Activated naive CD4-positive, alpha-beta T cell treated with anti-CD3 and anti-CD28 coated beads, Interleukin-2, amount 50 U/mL, for 24 hours (primary cell): ENCODE measurements around the gene TMCC2.
A peak's percentile ranks its signal among the peaks of the same experiment; 100 is the strongest.

Experiments used
- H3K27ac Mint-ChIP-seq: one replicate; pipeline ENCODE4 v1.8.0; 2021; ENCODE audit warnings: mild to moderate bottlenecking, mixed read lengths
- H3K27me3 Mint-ChIP-seq: one replicate; pipeline ENCODE4 v1.8.0; 2021; ENCODE audit warnings: mixed read lengths
- H3K36me3 Mint-ChIP-seq: one replicate; pipeline ENCODE4 v1.8.0; 2021; ENCODE audit warnings: mixed read lengths
- H3K4me1 Mint-ChIP-seq: one replicate; pipeline ENCODE4 v1.8.0; 2021; ENCODE audit warnings: mixed read lengths
- H3K4me3 Mint-ChIP-seq: one replicate; pipeline ENCODE4 v1.8.0; 2021; ENCODE audit warnings: mild to moderate bottlenecking, mixed read lengths
- H3K9me3 Mint-ChIP-seq: one replicate; pipeline ENCODE4 v1.8.0; 2021; ENCODE audit warnings: mixed read lengths

Gene TMCC2

DNA sequence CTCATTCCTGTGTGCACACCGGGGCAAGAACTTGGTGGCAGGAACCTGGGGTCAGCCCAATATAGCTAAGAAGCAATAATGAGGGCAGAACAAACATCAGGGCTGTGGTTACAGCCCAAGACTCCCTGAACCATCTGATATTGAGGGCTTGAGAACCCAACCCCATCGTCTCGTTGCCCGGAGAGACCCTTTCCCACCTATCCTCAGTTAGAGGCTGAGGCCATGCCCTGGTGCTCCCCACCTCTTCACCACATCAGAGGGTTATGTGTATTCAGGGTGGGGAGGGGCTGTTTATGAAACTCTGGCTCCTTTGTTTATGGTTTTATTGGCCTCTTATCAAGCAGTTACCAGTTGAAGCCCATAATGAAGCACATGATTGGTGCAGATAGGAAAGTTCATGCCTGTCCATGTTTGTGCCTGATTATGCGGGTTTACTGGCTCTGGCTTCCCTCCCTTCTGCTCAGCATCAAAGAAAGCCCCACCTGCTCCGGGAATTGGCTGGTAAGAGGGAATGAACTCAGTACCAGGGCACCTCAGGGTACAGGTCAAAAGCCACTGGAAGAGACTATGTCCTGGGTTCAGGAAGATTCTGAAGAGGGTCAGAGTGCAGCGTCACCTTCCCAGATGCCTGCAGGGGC is 79.3 kb downstream of the TMCC2 start:
- Mint-ChIP-seq H3K36me3 (peaks cover 13% of the 10 kb centered on the region), H3K27ac (no peak overlapping the region), H3K4me1 (peaks cover 65% of the 10 kb centered on the region)

DNA sequence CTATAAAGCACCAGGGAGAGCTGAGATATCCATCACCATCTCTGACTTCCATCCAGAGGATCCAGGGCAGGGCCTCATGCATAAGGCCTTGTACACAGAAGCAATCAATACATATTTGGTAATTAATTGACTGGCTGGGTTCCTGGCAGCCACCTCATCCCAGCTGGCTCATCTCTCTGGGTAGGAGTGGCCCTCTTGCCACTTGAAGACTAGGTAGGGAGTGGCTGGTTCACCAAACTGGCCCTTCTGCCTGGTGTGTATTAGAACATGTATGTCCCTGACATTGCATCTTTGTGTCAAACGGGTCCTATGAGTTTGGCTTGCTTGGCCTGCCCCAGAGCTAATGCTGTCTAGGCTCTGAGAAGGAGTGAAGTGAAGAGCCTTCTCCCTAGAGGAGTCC is 82.0 kb downstream of the TMCC2 start:
- Mint-ChIP-seq H3K4me3 (no peak overlapping the region), H3K9me3 (no peaks in the 10 kb centered on the region), H3K27me3 (no peaks in the 10 kb centered on the region), H3K27ac (peak overlapping the region; percentile 59), H3K4me1 (peaks cover 84% of the 10 kb centered on the region), H3K36me3 (peaks cover 7% of the 10 kb centered on the region)

More for the DNA sequence above, 79.3 kb downstream of the TMCC2 start:
- H3K27me3 Mint-ChIP-seq, result no peaks in the 10 kb centered on the region
- H3K4me3 Mint-ChIP-seq, result no peak overlapping the region
- no peaks in the 10 kb centered on the region for H3K9me3 Mint-ChIP-seq

DNA sequence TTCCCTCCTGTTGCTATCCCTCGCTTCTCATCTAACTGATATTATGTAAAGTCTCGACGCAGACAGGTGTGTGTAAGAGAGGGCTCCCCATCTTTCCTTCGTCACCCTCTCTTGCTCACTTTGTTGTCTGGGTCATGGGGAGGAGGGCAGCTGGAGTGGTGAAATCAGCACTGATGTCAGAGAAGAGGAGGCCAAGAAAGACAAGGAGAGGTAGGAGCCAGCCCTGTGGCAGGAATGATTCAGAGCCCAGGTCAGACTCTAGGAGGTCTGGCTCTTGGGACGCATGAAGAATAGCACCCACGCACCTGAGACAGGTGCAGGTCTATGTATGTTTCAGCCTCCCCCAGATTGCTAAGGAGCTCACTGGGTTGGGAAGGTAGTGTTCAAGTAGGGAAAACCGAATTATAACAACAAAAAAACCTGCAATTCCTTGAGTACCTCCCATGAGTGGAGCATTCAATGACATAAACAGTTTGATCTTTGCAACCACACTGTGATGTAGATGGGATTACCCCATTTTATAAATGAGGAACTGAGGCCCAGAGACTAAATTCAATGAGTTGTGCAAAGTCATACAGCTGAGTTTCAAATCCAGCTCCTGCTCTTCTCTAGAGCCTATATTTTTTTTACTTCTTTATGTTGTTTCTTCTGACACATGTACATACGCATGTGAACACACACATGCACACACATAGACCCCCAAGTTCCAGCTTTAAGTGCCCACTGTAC is 83.4 kb downstream of the TMCC2 start:
- peaks cover 4% of the 10 kb centered on the region for H3K36me3 Mint-ChIP-seq
- peak overlapping the region; percentile 84 for H3K27ac Mint-ChIP-seq
- no peak overlapping the region for H3K4me3 Mint-ChIP-seq
- no peaks in the 10 kb centered on the region for H3K27me3 Mint-ChIP-seq
- H3K4me1 Mint-ChIP-seq, result peaks cover 87% of the 10 kb centered on the region
- no peaks in the 10 kb centered on the region for H3K9me3 Mint-ChIP-seq

DNA sequence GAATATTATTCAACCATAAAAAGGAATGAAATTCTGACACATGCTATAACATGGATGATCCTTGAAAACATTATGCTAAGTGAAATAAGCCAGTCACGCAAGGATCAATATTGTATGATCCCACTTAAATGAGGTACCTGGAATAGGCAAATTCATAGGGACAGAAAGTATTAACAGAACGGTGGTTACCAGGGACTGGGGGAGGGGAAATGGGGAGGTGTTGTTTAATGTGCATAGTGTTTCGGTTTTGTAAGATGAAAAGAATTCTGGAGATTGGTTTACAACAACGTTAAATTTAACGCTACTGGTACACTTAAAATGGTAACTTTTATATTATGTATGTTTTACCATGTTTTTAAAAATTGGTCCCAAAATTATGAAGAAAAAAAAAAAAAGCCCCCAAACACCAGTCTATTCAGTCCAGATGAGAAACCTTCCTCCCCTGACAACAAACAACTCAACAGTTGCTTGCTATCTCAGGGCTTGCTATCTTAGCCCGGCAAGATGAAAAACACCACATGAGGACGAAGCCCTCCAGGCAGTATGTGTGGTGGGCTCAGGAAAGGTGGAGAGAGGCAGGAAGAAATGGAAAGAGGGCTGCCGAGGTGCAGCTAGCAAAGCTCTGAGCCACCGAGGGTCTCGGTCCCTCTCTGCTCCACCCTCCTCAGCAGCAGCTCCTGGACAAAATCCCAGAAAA is 85.3 kb downstream of the TMCC2 start:
- Mint-ChIP-seq H3K27ac (peak overlapping the region; percentile 94), H3K27me3 (no peaks in the 10 kb centered on the region), H3K36me3 (peaks cover 3% of the 10 kb centered on the region), H3K4me3 (peak overlapping the region; percentile 87), H3K9me3 (no peaks in the 10 kb centered on the region), H3K4me1 (peaks cover 91% of the 10 kb centered on the region)

DNA sequence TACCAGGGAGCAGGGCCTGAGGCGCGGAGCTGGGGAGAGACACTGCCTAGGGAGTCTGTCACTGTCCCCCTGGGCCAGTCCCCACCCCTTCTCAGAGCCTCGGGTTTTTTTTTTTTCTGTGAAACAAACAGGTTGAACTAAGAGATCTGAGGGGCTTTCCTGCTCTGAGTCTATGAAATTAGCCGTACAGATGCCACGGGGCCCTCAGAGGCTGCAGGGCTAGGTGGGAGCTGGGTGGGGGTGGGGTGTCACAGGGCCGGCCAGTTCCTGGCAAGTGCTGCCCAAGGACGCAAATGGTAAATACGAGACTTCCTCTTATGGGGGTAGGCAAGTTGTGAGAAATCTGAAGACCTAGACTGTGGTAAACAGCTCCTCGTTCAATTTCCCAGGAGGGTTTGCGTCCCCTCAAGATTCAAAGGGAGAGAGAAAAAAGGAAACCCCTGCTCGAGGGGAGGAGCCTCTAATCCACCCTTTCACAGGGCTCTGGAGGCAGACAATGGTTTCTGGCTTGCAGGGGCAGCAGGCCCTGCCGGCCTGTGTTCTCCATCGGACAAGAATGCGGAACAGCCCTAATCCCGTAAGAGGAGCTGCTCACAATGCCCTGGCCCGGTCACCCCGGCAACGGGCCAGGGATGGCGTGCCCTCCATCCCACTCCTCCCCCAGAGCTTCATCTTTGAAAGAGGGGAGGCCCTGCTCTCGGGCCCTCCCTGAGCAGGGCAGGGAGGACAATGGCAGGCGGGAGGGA is 86.0 kb downstream of the TMCC2 start:
- H3K4me3 Mint-ChIP-seq, result peak overlapping the region; percentile 87
- H3K4me1 Mint-ChIP-seq, result peaks cover 95% of the 10 kb centered on the region
- no peaks in the 10 kb centered on the region for H3K9me3 Mint-ChIP-seq
- H3K27ac Mint-ChIP-seq, result peak overlapping the region; percentile 94
- H3K27me3 Mint-ChIP-seq, result no peaks in the 10 kb centered on the region
- H3K36me3 Mint-ChIP-seq, result peaks cover 1% of the 10 kb centered on the region

DNA sequence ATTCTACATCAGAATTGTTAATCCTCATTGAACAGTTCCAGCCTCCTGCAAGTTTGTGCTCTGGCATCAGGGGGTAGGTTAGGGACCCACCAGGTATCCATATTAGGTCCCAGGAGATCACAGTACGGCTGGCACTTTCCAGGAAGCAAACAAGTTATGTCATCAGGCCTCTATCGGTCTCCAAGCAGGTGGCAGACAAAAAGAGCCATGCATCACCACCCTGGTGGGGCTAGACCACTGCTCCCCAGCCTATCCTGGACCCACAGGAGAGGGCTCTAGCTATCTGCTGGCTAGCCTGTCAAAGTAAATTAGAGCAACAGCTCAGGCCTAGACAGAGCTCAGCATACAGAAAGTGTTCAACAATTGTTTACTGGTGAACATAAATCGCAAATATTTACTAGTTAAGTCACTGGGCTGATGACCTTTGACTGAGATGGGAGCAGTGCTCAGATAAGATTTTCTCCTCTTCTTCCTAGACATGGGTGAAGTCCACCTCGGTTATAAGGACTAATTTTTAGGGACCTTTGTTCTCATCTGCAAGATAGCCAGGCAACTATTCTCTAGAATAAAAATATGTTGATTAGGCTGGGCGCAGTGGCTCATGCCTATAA is 87.4 kb downstream of the TMCC2 start:
- Mint-ChIP-seq H3K27me3 (no peaks in the 10 kb centered on the region), H3K36me3 (peaks cover 1% of the 10 kb centered on the region), H3K27ac (peak overlapping the region; percentile 94), H3K4me1 (peaks cover 98% of the 10 kb centered on the region), H3K4me3 (peak overlapping the region; percentile 87), H3K9me3 (no peaks in the 10 kb centered on the region)

DNA sequence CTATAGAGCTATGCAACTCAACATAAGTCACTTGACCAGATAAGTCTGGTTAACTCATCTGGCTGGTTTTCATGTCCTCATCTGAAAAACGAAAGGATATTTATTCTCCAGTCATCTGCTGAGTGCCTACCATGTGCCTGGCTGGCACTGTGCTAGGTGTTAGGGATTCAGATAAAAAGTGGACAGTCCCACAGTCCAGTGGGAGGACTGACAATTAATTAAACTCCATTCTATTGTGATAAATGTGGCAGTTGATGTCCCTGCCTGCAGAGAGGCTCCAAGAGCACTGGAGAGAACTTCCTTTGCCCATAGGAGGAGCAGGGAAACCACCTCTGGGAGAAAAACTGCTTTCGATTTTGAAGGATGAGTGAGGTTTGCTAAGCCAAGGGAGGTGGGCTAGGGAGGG is 88.4 kb downstream of the TMCC2 start:
- peak overlapping the region; percentile 72 for H3K4me3 Mint-ChIP-seq
- peaks cover 92% of the 10 kb centered on the region for H3K4me1 Mint-ChIP-seq
- peaks cover 1% of the 10 kb centered on the region for H3K36me3 Mint-ChIP-seq

DNA sequence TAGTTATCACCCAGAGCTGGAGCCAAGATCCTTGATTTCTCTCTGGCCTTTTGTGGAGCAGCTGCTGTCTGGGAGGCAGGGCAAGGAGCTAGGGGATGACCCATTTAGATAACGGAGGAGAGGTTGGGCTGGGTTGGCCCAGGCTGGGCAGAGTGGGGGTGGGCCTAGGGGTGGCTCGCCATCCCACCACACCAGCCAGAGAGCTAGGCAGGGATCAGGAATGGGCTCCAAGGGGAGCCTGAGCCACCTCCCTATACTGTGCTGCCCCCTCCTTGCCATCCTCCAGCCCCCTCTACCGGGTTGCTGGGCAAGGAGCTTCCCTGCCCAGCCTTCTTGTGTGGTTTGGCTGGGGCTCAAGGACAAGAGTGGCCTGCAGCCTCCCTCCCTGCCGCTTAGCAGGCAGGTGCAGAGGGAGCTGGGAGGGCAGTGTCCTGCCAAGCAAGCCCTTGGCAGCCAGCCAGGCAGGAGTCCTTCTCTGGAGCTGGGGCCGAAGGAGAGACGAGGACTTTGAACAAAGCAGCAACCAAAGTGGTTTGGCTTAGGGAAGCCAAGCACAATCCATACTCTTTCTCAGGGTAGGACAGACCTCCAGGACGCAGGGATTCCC is 89.7 kb downstream of the TMCC2 start:
- no peaks in the 10 kb centered on the region for H3K9me3 Mint-ChIP-seq
- no peaks in the 10 kb centered on the region for H3K27me3 Mint-ChIP-seq
- peaks cover 85% of the 10 kb centered on the region for H3K4me1 Mint-ChIP-seq
- no peaks in the 10 kb centered on the region for H3K36me3 Mint-ChIP-seq
- peak overlapping the region; percentile 94 for H3K27ac Mint-ChIP-seq
- peak overlapping the region; percentile 79 for H3K4me3 Mint-ChIP-seq

More for the DNA sequence above, 88.4 kb downstream of the TMCC2 start:
- no peaks in the 10 kb centered on the region for H3K9me3 Mint-ChIP-seq
- H3K27me3 Mint-ChIP-seq, result no peaks in the 10 kb centered on the region
- peak overlapping the region; percentile 94 for H3K27ac Mint-ChIP-seq

DNA sequence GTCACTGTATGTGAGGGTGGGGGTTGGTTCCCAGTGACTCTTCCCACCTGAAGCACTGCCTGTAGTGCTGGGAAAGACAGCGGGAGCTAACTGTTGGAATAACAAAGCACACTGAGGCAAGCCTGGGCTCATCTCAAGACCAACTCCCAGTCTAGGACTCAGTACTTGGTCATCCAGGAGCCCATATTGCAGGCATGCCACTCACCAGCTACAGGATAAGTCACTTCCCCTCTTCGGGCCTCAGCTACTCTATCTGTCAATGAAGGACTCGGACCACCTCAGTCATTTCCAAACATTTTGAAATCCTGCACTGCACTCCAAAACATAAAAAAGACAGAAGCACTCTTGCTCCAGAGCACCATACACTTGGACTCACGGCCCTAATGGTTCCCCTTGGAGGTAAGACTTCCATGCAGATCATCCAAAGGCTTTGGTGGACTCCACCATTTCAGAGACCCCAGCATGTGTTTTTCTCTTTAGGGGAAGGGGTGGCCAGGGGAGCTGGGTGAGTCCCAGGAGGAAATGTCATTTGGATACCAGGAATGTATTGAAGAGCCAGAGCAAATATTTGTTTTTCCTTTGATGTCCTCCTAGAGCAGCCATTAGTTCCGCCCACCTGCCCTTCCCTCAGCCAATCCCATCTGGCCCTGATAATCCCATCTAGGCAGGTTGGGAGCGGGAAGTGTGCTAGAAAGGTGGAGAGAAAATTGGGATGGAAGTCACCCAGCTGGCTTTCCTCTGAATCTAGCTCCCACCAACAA is 90.7 kb downstream of the TMCC2 start:
- H3K36me3 Mint-ChIP-seq, result no peaks in the 10 kb centered on the region
- peaks cover 82% of the 10 kb centered on the region for H3K4me1 Mint-ChIP-seq
- H3K4me3 Mint-ChIP-seq, result peak overlapping the region; percentile 79
- H3K27me3 Mint-ChIP-seq, result no peaks in the 10 kb centered on the region
- H3K9me3 Mint-ChIP-seq, result no peaks in the 10 kb centered on the region
- peak overlapping the region; percentile 92 for H3K27ac Mint-ChIP-seq

DNA sequence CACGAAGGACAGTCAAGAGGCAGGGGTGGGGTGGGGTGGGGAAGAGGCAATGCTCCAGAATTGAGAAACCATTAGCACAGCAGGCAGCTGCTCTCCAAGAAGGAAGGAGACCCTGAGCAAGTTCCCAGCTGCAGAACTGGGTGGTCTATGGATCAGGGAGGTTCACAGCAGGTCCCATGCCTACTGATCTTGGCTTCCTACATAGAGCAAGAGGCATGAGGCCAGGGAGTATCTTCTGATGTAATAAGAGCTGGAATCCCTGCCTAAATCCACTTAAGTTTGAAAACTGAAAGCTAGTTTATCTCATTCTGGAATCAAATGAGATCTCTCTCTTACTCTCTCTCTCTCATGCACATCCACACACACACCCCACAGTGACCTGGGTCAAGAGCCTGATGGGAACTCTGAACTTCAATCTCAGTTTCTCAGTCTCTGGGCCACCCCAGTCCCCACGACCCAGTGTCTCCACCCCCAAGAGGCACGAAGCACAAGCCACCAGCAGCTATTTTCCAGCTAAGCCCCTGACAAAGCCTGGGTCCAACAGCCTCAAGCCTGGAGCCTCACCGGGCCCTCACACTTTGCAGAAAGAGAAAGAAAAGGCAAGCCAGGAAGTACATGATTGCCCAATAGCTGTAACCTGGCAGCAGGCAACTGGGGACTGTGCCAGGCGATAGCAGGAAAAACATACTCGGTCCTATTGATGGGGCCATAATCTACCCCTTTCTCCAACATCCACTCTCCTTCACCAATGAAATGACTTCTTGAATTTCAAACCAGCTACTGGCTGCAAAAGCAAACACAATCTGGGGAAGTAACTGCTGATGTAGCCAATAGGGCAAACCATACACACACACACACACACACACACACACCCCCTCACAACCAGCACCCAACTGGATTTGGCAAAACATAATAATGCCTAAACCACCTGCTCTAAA is 91.6 kb downstream of the TMCC2 start:
- Mint-ChIP-seq H3K36me3 (no peaks in the 10 kb centered on the region), H3K4me1 (peaks cover 81% of the 10 kb centered on the region), H3K4me3 (peak overlapping the region; percentile 95), H3K9me3 (no peaks in the 10 kb centered on the region), H3K27me3 (no peaks in the 10 kb centered on the region), H3K27ac (peak overlapping the region; percentile 95)

DNA sequence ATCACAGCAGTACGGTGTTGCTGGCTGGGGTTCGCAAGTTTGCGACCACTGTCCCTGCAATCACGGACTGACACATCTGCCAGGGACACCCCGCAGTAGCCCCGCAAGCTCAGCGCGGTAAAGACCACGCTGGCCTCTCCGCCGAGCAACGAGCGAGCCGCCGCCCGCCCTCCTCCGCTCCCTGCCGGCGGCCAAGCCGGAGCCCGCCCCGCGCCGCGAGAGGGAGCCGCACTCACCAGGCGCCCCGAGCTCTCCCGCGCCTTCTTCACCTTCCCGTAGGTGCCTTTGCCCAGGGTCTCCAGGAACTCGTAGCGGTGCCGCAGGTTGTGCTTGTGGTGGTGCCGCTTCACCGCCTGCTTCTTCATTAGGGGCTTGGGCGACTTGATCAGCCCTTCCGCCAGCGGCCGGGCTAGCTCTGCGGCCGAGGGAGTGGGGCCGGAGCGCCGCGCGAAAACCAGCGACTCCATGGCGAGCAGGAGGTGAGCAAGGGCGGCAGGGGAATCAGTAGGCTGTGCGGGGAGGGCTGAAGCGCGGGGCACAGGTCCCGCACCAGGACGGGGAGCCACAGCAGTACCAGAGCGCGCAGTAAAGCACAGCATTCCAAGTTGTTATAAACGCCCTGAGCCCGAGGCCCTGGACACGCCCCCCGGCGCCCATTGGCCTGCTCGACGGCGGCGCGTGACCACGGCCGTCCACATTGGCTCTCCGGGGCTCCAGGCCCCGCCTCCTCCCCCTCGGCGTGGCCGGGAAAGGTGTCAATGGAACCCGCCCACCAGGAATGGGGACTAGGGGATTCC is 93.6 kb downstream of the TMCC2 start, which contains the start of gene NUAK2:
NUAK2 (minus strand) TSS at position 584 of the 797 bp plus-strand sequence; CDS start at position 467, 117 bp downstream.
- Mint-ChIP-seq H3K4me3 (peak within 1 kb of the TSS; percentile 95), H3K36me3 (no peaks in the 10 kb centered on the region), H3K27me3 (no peaks in the 10 kb centered on the region), H3K27ac (peak within 1 kb of the TSS; percentile 95), H3K9me3 (no peaks in the 10 kb centered on the region), H3K4me1 (peaks cover 75% of the 10 kb centered on the region)

DNA sequence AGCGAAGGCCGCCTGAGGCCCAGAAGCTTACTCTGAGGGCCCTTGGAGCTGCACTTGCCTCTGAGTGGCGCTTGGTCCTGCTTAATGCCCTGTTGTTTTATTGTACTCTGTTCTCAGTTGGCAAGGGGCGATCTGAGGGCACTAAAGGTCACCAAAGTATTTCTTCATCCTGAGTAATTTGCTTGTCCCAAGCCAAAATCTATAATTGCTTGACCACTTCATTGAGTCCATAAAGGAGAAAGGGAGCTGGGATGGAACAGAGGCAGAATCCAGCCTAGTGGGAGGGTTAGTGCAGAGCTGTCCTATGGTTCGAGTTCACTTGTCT is 94.2 kb downstream of the TMCC2 start:
- Mint-ChIP-seq H3K4me3 (peak overlapping the region; percentile 95), H3K27me3 (no peaks in the 10 kb centered on the region), H3K9me3 (no peaks in the 10 kb centered on the region), H3K36me3 (no peaks in the 10 kb centered on the region), H3K27ac (no peak overlapping the region), H3K4me1 (peaks cover 70% of the 10 kb centered on the region)
